GM18907 (cell line): ENCODE measurements around the gene FBXL13.
A peak's percentile ranks its signal among the peaks of the same experiment; 100 is the strongest.
"Not testable (repeated sequence)": the region's sequence is repeated elsewhere in the genome, so short reads cannot be mapped to it uniquely, and the experiment has no call there.

Experiments used
- ATAC-seq: cut with Tn5 transposase; IDR thresholded peaks from one replicate; pipeline ENCODE4 v1.9.1; 2021; ENCODE audit warnings: mild to moderate bottlenecking, moderate library complexity; ENCODE audit not compliant: unreplicated experiment

FBXL13 gene

DNA sequence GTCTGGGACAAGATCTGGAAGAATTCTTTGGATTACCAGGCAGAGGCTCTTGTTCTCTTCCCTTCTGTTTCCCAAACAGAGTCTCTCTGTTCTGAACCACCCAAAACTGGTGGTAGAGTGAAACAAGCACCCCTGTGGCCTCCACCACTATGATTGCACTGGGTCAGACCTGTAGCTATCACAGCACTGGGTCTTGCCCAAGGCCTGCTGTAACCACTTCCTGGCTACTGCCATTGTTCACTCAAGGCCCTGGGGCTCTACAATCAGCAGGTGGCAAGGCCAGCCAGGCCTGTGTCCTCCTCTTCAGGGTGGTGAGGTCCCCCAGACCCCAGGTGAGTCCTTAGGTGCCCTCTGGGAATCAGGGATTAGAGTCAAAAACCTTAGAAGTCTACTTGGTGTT is 165.9 kb downstream of the FBXL13 start:
- ATAC-seq: no peak

DNA sequence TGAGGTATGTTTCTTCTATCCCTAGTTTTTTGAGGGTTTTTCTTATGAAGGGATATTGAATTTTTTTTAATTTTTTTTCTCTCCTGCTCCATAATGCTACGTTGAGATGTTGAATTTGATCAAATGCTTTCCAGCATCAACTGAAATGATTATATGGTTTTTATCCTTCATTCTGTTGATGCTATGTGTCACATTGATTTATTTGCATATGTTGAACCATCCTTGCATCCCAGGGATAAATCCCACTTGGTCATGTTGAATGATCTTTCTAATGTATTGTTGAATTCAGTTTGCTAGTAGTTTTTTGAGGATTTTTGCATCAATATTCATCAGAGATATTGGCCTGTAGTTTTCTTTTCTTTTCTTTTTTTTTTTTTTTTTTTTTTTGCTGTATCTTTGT is 171.0 kb downstream of the FBXL13 start:
- ATAC-seq: not testable (repeated sequence)

DNA sequence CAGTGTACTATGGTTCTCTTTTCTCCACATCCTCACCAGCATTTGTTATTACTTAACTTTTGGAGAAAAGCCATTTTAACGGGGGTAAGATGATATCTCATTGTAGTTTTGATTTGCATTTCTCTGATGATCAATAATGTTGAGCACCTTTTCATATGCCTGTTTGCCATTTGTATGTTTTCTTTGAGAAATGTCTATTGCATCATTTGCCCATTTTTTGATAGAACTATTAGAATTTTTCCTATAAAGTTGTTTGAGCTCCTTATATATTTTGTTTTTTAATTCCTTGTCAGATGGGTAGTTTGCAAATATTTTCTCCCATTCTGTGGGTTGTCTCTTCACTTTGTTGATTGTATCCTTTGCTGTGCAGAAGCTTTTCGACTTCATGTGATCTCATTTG is 172.5 kb downstream of the FBXL13 start:
- not testable (repeated sequence) for ATAC-seq

DNA sequence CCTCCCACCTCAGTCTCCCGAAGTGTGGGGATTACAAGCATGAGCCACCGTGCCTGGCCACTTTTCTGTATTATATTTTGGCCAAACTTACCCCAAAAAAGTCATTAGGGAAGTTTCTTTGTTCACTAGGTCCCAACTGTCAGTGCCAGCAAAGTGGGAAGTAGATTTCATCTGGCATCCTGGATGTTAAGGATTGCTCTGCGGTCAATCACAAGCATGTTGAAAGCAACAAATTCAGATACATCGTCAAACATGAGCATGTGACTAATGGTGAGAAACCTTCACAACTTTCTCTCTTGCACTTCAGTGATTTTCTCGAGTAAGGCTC is 176.1 kb downstream of the FBXL13 start:
- no peak for ATAC-seq

DNA sequence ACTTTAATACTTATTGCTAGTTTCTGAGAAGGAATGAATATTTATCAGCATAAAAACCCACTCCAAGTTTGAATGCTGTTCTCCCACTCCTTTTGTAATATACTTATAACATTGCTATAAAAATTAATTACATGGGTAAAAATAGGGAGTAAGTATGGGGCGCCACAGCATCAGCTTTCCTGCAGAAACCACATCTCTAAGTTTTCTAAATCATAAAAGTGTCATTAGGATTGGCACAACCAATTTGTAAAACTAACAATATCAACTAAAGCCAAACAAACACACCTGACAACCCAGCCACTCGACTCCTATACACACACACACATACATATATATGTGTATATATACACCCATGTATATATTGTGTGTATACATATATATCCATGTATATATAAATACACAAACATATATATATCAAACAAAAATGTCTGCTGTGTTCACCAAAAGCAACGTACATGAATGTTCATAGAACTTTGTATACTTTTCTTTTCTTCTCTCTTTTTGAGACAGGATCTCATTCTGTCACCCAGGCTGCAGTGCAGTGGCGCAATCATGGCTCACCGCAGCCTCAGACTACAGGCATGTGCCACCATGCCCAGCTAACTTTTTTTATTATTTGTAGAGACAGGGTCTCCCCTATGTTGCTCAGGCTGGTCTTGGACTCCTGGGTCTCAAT is 176.6 kb downstream of the FBXL13 start:
- ATAC-seq: no peak

DNA sequence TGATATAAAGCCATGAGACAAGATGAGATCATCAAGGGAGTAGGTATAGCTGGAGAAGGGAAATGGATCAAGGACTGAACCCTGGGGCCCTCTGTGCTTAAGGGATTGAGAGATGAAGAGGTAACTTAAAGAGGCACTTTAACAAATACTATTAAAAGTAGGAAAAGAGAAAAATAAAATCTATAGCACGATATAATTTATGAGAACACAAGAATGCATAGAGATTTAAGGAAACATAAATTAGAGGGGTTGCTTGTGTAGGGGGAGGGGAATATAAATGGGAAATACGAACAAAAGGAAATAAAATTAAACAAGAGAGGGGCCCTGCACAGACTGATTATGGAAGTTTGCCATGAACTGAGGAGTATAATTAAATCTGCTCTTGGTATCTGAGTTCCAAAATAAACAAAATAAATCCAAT is 177.4 kb downstream of the FBXL13 start:
- no peak for ATAC-seq

DNA sequence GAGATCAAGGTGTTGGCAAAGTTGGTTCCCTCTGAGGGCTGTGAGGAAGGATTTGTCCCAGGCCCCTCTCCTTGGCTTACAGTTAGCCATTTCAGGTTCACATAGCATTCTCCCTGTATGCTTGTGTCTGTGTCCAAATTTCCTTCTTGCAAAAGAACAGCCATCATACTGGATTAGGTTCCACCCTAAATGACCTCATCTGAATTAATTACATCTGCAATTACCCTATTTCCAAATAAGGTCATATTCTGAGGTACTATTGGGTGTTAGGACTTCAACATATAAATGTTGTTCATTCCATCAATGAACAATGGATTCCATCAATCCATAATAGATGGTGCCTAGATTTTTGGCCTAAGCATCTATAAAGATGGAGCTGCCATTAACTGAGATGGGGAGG is 178.0 kb downstream of the FBXL13 start:
- no peak for ATAC-seq

DNA sequence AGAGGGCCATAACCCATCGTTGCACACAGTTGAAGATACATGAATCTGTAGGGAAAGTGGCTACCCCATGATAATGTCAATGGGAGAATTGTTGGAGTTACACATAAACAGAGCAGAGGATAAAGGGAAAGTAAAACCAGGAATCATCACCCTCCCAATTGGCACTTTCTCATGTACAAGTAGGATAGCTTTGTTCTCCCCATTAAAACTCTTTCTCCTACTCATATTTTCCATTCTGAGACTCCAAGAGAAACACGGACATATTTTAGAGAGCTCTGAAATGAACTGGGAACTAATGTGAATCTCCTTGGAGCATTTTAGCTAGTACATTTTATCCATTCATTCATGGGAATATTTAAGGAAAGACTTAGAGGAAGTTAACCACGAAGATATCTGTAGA is 179.0 kb downstream of the FBXL13 start:
- no peak for ATAC-seq

DNA sequence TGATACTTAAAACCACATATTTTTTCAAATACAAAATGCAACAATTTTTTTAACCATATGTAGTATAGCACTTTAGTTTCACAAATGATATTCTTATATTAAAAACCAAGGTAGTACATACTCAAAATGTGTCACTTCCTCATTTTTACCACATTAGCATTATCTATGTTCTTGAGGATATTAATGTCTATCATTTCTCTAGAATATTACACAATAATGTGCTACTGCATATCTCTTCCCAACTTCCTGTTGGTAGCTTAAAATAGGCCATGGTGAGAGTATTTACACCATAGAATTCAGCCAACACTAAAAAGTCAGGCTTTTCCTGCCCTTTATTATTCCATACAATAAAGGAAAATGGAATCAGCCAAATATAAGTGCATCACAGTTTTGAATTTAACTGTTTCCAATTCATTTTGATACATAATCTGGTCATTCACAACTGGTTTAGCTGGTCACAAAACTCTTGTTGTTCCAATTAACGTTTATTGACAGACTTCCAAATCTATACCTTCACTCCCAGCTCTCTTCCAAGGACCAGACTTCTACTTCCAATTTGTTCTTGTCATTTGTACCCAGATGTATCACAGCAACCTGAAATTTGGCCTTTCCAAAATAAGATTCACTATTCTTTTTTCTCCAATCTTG is 181.8 kb downstream of the FBXL13 start:
- ATAC-seq: no peak

DNA sequence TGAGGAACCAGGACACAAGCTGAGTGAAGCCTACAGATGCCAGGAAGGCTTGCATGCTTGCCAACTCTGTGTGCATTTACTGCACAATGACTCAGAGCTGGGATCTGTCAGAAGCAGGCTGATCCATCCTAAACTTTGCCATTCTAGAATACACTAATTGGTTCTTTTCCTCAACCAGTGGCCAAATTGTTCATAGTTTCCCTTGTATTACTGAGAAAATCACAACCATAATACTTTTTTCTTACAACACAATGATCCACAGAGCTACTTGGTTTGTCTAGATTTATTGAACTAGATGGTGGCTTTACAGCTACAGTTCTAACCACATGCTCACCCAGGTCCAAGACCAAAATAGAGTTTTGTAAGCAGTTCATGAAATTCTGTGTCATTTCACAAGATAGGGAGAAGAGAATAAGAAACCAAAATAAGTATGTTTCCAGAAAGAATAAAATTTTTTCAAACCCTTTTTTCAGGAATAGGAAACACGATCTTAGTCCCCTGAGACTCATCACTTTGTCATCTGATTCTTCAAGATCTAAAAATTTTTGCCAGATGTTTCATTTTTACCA is 182.8 kb downstream of the FBXL13 start:
- ATAC-seq: no peak

DNA sequence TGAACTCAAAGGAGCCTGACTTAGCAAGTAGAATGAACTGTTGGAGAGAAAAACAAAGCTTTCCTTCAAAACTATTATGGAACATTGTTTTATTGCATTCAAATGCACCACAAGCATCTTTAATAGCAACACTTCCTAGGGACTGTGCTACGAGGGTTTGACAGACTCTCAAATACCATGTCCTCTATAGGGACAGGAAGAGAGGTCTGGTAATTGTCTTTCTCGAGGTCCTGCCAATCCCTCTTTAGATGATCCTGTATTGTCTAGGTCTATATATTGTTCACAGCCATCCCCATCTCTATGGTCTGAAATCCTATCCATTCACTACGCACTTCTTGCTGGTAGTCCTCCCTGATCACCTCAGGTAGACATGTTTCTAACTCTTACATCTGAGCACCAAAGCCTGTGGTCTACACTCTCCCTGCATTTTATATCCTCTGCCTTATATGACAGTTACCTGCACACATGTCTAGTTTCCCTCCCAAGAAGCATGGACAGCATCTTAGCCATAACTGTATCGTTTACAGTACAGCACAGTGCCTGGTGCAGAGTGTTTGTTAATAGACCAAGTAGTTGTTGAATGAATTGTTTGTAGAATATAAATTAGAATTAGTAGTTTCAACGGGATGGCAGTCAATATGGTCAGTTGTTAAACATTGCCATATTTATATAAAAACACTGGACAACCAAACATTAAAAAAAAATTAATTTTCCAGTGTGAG is 183.5 kb downstream of the FBXL13 start:
- no peak for ATAC-seq

DNA sequence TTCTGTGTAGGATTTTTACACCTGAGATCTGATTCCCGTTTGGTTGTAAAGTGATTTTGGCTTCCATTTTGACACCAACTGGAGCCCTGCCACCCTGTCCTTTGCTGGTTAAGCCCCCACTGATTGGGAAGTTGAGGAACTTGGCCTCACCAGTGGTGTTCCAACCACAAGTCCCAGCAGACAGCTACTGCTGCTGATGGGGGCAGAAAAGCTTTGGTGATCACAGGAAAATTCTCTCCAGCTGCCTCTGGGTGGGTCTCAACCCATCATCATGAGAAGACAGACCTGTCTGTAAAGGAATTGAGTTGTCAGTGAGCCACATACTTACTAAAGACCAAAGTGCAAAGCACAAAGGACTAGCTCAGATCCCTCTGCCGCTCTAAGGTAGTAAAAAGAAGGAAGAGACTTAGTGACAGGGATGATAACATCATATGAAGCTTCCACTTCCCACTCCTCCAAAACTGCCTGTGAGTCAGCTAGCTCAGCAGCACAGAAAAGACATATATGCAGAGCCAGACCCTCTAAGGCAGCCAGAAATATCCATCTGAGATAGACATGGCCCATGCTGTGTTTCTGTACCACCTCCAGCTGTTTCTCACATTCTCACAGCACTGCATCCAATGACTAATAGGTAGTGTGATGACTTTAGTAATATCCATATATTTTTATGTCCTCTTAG is 184.2 kb downstream of the FBXL13 start:
- no peak for ATAC-seq

DNA sequence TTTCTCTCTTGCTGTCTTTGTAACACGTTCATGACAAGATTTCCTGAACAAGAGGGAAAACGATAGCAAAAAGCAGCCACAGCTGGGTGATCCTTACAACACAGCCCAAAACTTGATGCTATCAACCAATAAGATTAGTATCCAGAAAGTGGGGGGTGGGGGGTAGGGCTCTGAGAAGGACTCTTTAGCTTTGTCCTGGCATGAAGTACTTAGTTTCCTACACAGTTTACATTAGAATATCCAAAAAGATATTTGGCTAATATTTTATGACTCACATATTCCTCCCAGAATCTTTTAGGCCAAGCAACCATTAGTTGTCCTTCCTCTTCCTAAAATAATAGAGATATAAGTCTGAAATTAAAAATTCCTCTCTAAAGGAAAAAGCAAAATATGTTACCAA is 184.7 kb downstream of the FBXL13 start:
- ATAC-seq: no peak

DNA sequence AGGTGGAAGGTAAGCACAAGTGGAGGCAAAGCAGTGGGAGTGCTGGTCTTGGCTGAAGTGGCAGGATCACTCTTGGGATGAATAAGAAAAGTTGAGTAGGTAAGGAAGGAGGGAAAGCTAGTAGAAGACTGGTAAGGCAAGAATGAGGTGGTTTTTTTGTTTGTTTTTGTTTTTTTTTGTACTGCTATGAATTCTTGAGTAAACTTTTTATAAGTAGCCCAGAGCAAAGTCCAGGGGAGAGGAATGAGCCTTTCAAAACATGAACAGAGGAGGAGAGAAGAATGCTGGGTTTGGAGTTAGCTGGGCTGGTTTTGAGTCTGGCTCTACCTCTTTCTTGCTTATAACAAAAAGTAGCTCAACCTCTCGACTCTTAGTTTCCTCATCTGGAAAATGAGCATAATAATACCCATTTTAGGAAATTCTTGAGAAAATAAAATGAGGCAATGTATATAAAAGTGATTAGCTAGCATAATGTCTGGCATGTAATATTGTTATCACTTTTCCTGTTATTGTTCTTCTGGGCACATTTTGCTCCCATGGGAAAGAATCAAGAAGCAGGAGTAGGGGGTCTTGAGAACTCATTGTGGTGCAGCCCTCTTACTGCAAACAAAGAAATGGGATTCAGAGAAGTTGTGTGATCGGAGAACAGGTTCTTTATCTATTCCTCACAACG is 185.9 kb downstream of the FBXL13 start:
- ATAC-seq: no peak

DNA sequence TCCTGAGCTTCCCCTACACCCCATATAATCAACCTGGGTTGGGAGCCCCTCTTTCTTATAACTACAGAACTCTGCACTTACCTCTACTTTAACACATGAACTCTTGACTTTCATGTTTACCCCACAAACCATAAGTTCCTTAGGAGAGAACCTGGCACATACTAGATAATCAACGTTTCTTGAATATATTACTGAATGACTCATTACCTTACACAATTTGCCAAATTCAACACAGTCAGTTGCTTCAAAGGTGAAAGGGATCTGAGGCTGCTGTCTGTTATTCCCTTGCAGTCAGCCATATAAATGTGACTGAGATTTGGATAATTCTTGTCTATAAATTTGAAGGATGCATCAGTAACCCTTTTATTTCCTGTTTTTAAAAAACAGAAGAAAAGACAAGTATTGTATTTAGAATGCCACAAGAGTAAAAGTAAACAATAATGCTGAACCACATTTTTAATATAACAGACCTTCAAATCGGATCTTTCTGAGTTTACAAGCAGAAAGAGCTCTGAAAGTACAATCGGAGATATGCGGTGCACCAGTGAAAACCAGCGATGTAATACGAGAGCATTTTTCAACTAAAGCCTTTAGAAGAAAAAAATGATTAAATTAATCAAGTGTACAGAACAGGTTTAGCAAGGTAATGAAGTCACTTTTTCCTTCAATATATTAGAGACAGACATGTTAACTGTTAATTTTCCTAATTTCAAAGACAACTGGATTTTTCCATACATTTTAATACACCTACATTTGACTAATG is 191.3 kb downstream of the FBXL13 start:
- ATAC-seq: no peak

DNA sequence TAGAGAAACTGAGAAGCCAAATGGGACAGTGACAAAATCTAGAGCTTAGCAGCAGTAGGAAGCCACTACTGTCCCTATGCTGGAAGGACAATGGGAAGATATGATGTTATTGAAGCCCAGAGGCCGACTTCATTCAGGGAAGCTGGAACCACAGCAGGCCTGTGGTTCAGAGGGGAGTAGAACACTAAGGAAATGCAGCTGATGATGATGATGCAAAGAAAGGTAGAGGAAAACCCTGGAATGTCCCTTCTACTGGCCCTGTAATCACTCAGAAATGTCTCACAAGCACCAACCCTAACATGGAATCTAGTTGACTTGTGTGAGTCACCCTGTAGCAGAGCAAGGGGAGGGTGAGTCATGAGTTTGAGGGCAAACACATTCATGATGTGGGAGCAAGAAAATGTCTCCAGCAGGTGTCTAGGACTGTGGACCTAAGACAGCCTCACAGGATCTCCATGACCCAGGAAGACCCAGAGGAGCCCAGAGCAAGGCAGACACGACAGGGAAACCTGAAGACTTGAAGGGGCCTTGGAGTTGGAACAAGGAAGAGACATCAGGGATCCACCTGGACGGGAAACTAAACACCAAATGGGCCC is 198.8 kb downstream of the FBXL13 start:
- ATAC-seq: no peak

DNA sequence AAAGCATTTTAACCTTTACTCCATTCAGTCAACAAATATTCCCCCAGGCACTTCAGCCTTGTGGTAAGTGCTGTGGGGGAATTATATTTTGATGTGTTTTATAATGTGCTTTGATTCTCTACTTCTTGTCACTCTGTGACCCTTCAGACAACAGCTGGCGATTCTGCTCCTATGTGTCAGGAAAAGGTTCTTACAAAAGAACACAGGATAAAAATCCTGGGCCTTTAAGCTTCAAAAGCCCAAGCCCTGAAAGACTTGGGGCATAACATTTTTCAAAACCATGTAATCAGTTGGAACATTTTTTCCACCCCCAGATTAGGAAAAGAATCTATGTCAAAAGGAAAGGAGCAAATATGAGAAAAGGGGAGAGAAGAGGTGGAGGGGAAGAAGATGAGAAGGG is 199.6 kb downstream of the FBXL13 start:
- ATAC-seq: no peak

DNA sequence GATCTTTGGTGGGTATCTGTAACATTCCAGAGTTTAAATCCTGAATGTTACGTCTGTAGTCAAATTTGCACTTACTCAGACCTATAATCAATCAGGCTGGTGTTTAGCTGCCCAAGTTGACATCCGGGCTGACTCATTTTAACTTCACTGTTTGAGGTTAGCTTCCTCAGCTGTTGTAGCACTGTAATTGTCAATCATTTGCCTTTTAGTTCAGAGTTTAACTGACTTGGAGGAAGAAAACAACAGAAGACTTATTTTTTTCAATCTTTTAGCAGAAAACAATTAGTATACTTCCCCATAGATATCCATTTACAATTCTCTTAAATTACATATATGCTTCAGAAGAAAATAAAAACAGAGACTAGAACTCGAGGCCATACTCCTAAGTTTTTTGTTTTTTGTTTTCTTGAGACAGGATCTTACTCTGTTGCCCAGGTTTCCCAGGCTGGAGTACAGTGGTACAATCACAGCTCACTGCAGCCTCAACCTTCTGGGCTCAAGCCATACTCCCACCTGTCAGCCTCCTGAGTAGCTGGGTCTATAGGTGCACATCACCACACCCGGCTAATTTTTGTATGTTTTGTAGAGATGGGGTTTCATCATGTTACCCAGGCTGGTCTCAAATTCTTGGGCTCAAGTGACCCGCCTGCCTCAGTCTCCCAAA is 200.3 kb downstream of the FBXL13 start:
- peak; percentile 99 for ATAC-seq

DNA sequence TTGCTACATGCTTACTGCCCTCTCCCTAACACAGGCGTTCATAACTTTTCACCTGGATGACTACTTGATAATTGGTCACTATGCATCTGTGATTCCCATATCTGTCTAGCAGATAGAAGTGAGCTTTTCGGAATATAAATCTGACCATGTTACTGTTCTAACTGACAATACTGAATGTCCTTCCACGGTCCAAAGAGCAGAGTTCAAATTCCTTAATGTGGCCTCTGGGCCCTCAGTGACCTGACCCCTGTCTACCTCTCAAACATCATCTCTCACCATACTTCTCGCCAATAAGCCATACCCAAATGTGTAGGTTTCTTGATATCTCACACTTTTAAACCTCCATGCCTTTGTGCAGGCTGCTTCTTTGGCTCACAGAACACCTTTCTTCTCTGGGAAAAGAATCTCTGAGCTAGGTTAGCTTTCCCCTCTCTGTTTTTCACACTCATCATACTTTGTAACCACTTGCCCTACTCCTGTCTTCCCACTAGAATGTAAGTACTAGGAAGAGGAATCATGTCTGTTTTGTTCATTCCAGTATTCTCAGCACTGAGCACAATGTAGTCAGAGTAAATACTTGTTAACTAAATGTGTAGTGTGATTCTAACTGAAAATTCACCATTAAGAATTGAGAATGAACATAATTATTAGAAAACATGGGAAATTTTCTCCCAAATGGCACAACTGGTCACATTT is 201.0 kb downstream of the FBXL13 start:
- ATAC-seq: peak; percentile 39
